Endothelial cell of umbilical vein (primary cell): ENCODE results near the gene AK9. TPM values are rescaled to one million over a fixed set of nuclear protein-coding genes. Genes with fewer than 3 reads are reported as not detected.
"Not testable (repeated sequence)": the region's sequence is repeated elsewhere in the genome, so short reads cannot be mapped to it uniquely, and the experiment has no call there.

Source experiments
- BruUV-seq: library from RNA; stranded (reverse); fragments of 400-500 nt; replicated peaks from 2 replicates; lab custom pipeline; 2021; lab: Mats Ljungman, UMichigan
- CTCF ChIA-PET: fragments of 300-600, 350-600 bp; sonication (Branson Sonifier 250); formaldehyde crosslinking; loops from one replicate; lab custom pipeline; 2021; ENCODE audit warnings: antibody characterized with exemption, inconsistent platforms; lab: Charles Lee
- POLR2A ChIA-PET: fragments of 300-600, 350-600 bp; sonication (Branson Sonifier 250); formaldehyde crosslinking; loops from one replicate; lab custom pipeline; 2021; ENCODE audit warnings: antibody characterized with exemption, inconsistent platforms; lab: Charles Lee
- DNase-seq: peaks from one replicate; pipeline ENCODE4 v3.0.0-alpha.2; 2011; ENCODE audit warnings: low read depth, low spot score
- FAIRE-seq: peaks from 2 replicates; lab custom pipeline; 2011; peaks lifted over from hg19 to GRCh38; lab: Jason Lieb, UNC
- H2AFZ ChIP-seq: 2 replicates; pipeline ENCODE4 v1.6.0; 2012; ENCODE audit warnings: low read depth, low read length, control low read depth, inconsistent platforms
- H3K27ac ChIP-seq: 2 replicates; pipeline ENCODE4 v1.5.1; 2011; ENCODE audit warnings: low read depth, mild to moderate bottlenecking, control low read depth, low read length, moderate library complexity; ENCODE audit not compliant: insufficient read depth
- H3K27me3 ChIP-seq, 2 experiments: 2 replicates each; pipeline versions ENCODE4 v1.6.0 to v1.6.1; 2011; ENCODE audit warnings: low read length in 2 of 2, mixed read lengths in 1 of 2; ENCODE audit not compliant: control insufficient read depth in 2 of 2, insufficient read depth in 2 of 2
- H3K36me3 ChIP-seq, 2 experiments: 2 replicates in 1 of 2; 3 replicates in 1 of 2; pipeline ENCODE4 v1.5.1; 2011; ENCODE audit warnings: low read length in 2 of 2, mild to moderate bottlenecking in 1 of 2, moderate library complexity in 1 of 2; ENCODE audit not compliant: control insufficient read depth in 2 of 2, insufficient read depth in 2 of 2; ENCODE audit errors: extremely low read depth in 1 of 2
- H3K4me1 ChIP-seq: 3 replicates; pipeline ENCODE4 v1.5.1; 2011; ENCODE audit warnings: mild to moderate bottlenecking, low read length; ENCODE audit not compliant: control insufficient read depth, insufficient read depth; ENCODE audit errors: extremely low read depth
- H3K4me2 ChIP-seq: 2 replicates; pipeline ENCODE4 v1.6.1; 2011; ENCODE audit warnings: low read length, control low read depth, mixed read lengths; ENCODE audit not compliant: insufficient read depth
- H3K4me3 ChIP-seq, 3 experiments: fragments of 200-600 bp in 1 of 3; sonication (generic), shearing (Covaris generic) in 1 of 3; replicated peaks in 1 of 3; 2 replicates each; pipeline ENCODE4 v1.5.1; 2011 to 2016; ENCODE audit warnings: control low read depth in 3 of 3, low read length in 3 of 3, mild to moderate bottlenecking in 2 of 3, inconsistent platforms in 1 of 3, low read depth in 1 of 3, moderate library complexity in 1 of 3; ENCODE audit not compliant: insufficient read depth in 1 of 3
- H3K79me2 ChIP-seq: 2 replicates; pipeline ENCODE4 v1.6.0; 2012; ENCODE audit warnings: low read length, inconsistent platforms; ENCODE audit not compliant: control insufficient read depth, insufficient read depth
- H3K9ac ChIP-seq: replicated peaks from 2 replicates; pipeline ENCODE3; 2011; ENCODE audit warnings: low read length, control low read depth; ENCODE audit not compliant: insufficient read depth; ENCODE audit errors: extremely low read depth
- H3K9me1 ChIP-seq: replicated peaks from 3 replicates; pipeline ENCODE4 v1.6.0; 2011; ENCODE audit warnings: mild to moderate bottlenecking, low read length; ENCODE audit not compliant: control insufficient read depth, insufficient read depth; ENCODE audit errors: extremely low read depth
- H3K9me3 ChIP-seq: replicated peaks from 2 replicates; pipeline ENCODE4 v1.5.1; 2012; ENCODE audit warnings: low read length, inconsistent platforms; ENCODE audit not compliant: control insufficient read depth, insufficient read depth
- H4K20me1 ChIP-seq: replicated peaks from 2 replicates; pipeline ENCODE3; 2011; ENCODE audit warnings: mild to moderate bottlenecking, low read length; ENCODE audit not compliant: control insufficient read depth, insufficient read depth; ENCODE audit errors: extremely low read depth
- EZH2 ChIP-seq: IDR thresholded peaks from 2 replicates; pipeline ENCODE4 v1.6.1; 2012; ENCODE audit warnings: borderline replicate concordance, low read depth, mild to moderate bottlenecking, moderate library complexity, low read length, inconsistent platforms; ENCODE audit not compliant: severe bottlenecking
- FOS ChIP-seq: IDR thresholded peaks from 2 replicates; pipeline ENCODE4 v1.6.1; 2011; ENCODE audit warnings: mild to moderate bottlenecking, low read length, moderate library complexity, borderline replicate concordance; ENCODE audit not compliant: insufficient read depth
- GATA2 ChIP-seq: IDR thresholded peaks from 2 replicates; pipeline ENCODE4 v1.7.0; 2011; ENCODE audit warnings: low read depth, mild to moderate bottlenecking, moderate library complexity, mixed read lengths, low read length; ENCODE audit not compliant: insufficient read length, insufficient read depth
- JUN ChIP-seq: IDR thresholded peaks from 2 replicates; pipeline ENCODE4 v1.6.1; 2011; ENCODE audit warnings: borderline replicate concordance, low read depth; ENCODE audit not compliant: insufficient read length, insufficient read depth
- MYC ChIP-seq: IDR thresholded peaks from one replicate; pipeline ENCODE4 v1.6.1; 2011; ENCODE audit warnings: mild to moderate bottlenecking, low read depth, low read length
- POLR2A ChIP-seq: IDR thresholded peaks from 2 replicates; pipeline ENCODE4 v1.6.1; 2012; ENCODE audit warnings: low read depth, mild to moderate bottlenecking, control low read depth, low read length
- POLR2AphosphoS5 ChIP-seq: IDR thresholded peaks from 2 replicates; pipeline ENCODE4 v1.6.1; 2012; ENCODE audit warnings: low read depth, mild to moderate bottlenecking, control low read depth, low read length, moderate library complexity; ENCODE audit not compliant: insufficient read depth
- dilution Hi-C: fragments of 300-500 bp; cut with MboI; formaldehyde crosslinking; loops from one replicate; pipeline ENCODE4 v1.15.0; 2019; ENCODE audit warnings: low sequenced_read_pairs; ENCODE audit not compliant: extremely low pct_ligation_motif_present
- intact Hi-C: fragments of 100-400 bp; cut with micrococcal nuclease; formaldehyde crosslinking; loops from one replicate; pipeline ENCODE4 v1.10.0; 2022
- polyA plus RNA-seq, 4 experiments: library from polyadenylated mRNA; depleted of rRNA in 3 of 4; stranded (reverse) in 3 of 4; unstranded in 1 of 4; fragments of >200 nt; gene quantifications; 2 replicates each; pipeline versions ENCODE4 v1.2.1 to v1.2.3, GENCODE V29; 2011 to 2012; ENCODE audit warnings: missing spikeins in 1 of 4
- total RNA-seq: library from RNA; stranded (reverse); gene quantifications from 2 replicates; pipeline ENCODE4 v1.2.3, GENCODE V29; 2021
- TF ChIP-seq, protein P1 (sequence below): IDR thresholded peaks from 2 replicates; pipeline ENCODE4 v1.6.1; 2011; ENCODE audit not compliant: insufficient read depth, insufficient read length
- TF ChIP-seq, protein P2 (sequence below), 2 donors: IDR thresholded peaks; 1 replicate in 1 of 2; 2 replicates in 1 of 2; pipeline ENCODE4 v1.5.1; 2011; ENCODE audit warnings: low read length in 2 of 2, mild to moderate bottlenecking in 2 of 2, moderate library complexity in 2 of 2, control low read depth in 1 of 2, inconsistent platforms in 1 of 2, low read depth in 1 of 2; ENCODE audit not compliant: insufficient read depth in 1 of 2; ENCODE audit errors: extremely low read depth in 1 of 2

AK9 gene
- total and polyA plus RNA-seq, 2 donors (not counting 3 experiments of a cell fraction or from before 2014, with no cell fraction given), result 1.4 to 3.2 TPM

DNA sequence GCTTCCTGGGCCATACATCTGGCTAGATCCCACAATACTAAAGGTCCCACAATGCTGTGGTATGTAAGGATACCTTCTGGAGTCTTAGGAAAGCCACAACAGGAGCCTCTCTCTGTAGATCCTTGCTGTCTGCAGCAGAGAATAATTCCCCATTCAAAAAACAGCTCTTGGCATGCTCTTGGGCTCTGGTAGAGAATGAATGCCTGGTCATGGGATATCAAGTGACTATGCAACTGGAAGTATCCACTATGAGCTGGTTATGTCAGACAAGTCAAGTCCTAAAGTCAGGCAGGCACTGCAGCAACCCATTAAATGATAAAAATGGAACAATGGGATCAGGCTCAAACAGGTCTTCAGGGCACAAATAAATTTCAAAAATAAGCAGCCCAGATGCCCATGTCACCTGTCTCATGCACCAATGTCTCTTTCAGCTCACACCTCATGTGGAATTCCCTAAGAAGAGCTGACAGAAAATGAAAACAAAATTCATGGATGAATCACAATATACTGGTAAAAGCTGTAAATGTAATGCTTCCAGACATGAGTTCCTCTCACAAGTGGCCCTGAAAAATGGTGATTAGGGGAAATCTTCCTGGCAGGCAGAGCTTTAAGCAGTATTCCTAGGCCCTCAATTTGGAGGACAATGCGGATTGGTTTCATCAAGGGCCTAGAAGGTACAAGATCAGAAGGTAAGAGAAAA is 4.3 kb downstream of the AK9 start:
- no peaks in the 10 kb centered on the region for H3K27me3 ChIP-seq
- H2AFZ ChIP-seq, result peak overlapping the region; percentile 65
- H3K4me3 ChIP-seq, result no peak overlapping the region
- BruUV-seq, result no TSS peak
- intact Hi-C loops (no loop called here), dilution Hi-C loops (no loop called here)
- TF ChIP-seq POLR2A (no peak), MYC (no peak), FOS (no peak), EZH2 (no peak), JUN (no peak), GATA2 (no peak), POLR2AphosphoS5 (no peak)
- TF ChIP-seq, protein P1, sequence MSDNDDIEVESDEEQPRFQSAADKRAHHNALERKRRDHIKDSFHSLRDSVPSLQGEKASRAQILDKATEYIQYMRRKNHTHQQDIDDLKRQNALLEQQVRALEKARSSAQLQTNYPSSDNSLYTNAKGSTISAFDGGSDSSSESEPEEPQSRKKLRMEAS, result no peak
- TF ChIP-seq, protein P2, sequence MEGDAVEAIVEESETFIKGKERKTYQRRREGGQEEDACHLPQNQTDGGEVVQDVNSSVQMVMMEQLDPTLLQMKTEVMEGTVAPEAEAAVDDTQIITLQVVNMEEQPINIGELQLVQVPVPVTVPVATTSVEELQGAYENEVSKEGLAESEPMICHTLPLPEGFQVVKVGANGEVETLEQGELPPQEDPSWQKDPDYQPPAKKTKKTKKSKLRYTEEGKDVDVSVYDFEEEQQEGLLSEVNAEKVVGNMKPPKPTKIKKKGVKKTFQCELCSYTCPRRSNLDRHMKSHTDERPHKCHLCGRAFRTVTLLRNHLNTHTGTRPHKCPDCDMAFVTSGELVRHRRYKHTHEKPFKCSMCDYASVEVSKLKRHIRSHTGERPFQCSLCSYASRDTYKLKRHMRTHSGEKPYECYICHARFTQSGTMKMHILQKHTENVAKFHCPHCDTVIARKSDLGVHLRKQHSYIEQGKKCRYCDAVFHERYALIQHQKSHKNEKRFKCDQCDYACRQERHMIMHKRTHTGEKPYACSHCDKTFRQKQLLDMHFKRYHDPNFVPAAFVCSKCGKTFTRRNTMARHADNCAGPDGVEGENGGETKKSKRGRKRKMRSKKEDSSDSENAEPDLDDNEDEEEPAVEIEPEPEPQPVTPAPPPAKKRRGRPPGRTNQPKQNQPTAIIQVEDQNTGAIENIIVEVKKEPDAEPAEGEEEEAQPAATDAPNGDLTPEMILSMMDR (IDR thresholded peaks at IDR 0.05; ENCODE audit: extremely low read depth in 1 of 2, insufficient read depth in 1 of 2, low read depth in 1 of 2, low read length in 2 of 2), result no peak
- no peaks in the 10 kb centered on the region for H4K20me1 ChIP-seq
- H3K4me2 ChIP-seq, result no peak overlapping the region
- H3K9ac ChIP-seq, result no peak overlapping the region
- no peaks in the 10 kb centered on the region for H3K9me3 ChIP-seq
- no peak for FAIRE-seq
- DNase-seq, result no peak
- H3K36me3 ChIP-seq, result no peaks in the 10 kb centered on the region
- H3K9me1 ChIP-seq, result no peaks in the 10 kb centered on the region
- peaks cover 7% of the 10 kb centered on the region for H3K4me1 ChIP-seq
- POLR2A ChIA-PET, result no interaction called here
- CTCF ChIA-PET, result interaction anchor here (1.4 to 2.9 kb wide), 3 partner anchors 18 to 353 kb away, joined by 3 to 9 read pairs (median 4); no protein-coding TSS in a partner anchor
- H3K27ac ChIP-seq, result no peak overlapping the region
- H3K79me2 ChIP-seq, result no peaks in the 10 kb centered on the region

DNA sequence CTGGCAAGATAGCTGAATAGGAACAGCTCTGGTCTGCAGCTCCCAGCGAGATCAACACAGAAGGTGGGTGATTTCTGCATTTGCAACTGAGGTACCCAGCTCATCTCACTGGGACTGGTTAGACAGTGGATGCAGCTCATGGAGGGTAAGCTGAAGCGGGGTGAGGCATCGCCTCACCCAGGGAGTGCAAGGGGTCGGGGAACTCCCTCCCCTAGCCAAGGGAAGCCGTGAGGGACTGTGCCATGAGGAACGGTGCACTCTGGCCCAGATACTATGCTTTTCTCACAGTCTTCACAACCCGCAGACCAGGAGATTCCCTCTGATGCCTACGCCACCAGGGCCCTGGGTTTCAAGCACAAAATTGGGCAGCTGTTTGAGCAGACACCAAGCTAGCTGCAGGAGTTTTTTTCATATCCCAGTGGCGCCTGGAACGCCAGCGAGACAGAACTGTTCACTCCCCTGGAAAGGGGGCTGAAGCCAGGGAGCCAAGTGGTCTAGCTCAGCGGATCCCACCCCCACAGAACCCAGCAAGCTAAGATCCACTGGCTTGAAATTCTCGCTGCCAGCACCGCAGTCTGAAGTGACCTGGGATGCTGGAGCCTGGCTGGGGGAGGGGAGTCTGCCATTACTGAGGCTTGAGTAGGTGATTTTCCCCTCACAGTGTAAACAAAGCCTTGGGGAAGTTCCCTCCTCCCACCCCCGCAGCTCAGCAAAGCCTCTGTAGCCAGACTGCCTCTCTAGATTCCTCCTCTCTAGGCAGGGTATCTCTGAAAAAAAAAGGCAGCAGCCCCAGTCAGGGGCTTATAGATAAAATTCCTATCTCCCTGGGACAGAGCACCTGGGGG is 12.1 kb downstream of the AK9 start:
- H4K20me1 ChIP-seq, H2AFZ ChIP-seq, BruUV-seq, POLR2A ChIA-PET, H3K4me1 ChIP-seq, H3K79me2 ChIP-seq, FAIRE-seq, H3K27me3 ChIP-seq, H3K9me1 ChIP-seq, intact Hi-C loops, dilution Hi-C loops, H3K9ac ChIP-seq, H3K9me3 ChIP-seq, H3K36me3 ChIP-seq, H3K4me3 ChIP-seq, H3K27ac ChIP-seq, DNase-seq, H3K4me2 ChIP-seq: not testable (repeated sequence)
- CTCF ChIA-PET, result interaction anchor here (1.2 to 1.3 kb wide), 2 partner anchors 26 to 361 kb away, joined by 3 to 4 read pairs; no protein-coding TSS in a partner anchor
